HEK293T (cell line): ENCODE measurements around the gene SHC4.

Source experiments
- ARNT ChIP-seq: fragments of 450-650 bp; IDR thresholded peaks from 2 replicates; pipeline ENCODE4 v1.6.1; 2017; ENCODE audit warnings: mild to moderate bottlenecking
- BHLHE40 ChIP-seq: fragments of 450-650 bp; IDR thresholded peaks from 2 replicates; pipeline ENCODE4 v1.6.1; 2016; ENCODE audit warnings: mild to moderate bottlenecking, moderate library complexity, borderline replicate concordance
- ELF4 ChIP-seq: fragments of 450-650 bp; IDR thresholded peaks from 2 replicates; pipeline ENCODE4 v1.6.1; 2017; ENCODE audit warnings: antibody characterized with exemption
- FOXA1 ChIP-seq: fragments of 450-650 bp; IDR thresholded peaks from 2 replicates; pipeline ENCODE4 v1.6.1; 2016; ENCODE audit warnings: mild to moderate bottlenecking
- FOXK2 ChIP-seq: fragments of 450-650 bp; IDR thresholded peaks from 2 replicates; pipeline ENCODE4 v1.6.1; 2016; ENCODE audit warnings: mild to moderate bottlenecking
- FOXM1 ChIP-seq: fragments of 450-650 bp; IDR thresholded peaks from 2 replicates; pipeline ENCODE4 v1.6.1; 2017; ENCODE audit warnings: mild to moderate bottlenecking, borderline replicate concordance
- HDGF ChIP-seq: fragments of 450-650 bp; IDR thresholded peaks from 2 replicates; pipeline ENCODE4 v1.6.1; 2017; ENCODE audit warnings: antibody characterized with exemption, borderline replicate concordance
- LEF1 ChIP-seq: fragments of 450-650 bp; IDR thresholded peaks from 2 replicates; pipeline ENCODE4 v1.6.1; 2017; ENCODE audit warnings: mild to moderate bottlenecking, borderline replicate concordance
- NFRKB ChIP-seq: fragments of 450-650 bp; IDR thresholded peaks from 2 replicates; pipeline ENCODE4 v1.6.1; 2016; ENCODE audit warnings: mild to moderate bottlenecking, moderate library complexity
- SP1 ChIP-seq: fragments of 450-650 bp; IDR thresholded peaks from 2 replicates; pipeline ENCODE4 v1.6.1; 2017
- SUZ12 ChIP-seq: fragments of 450-650 bp; IDR thresholded peaks from 2 replicates; pipeline ENCODE4 v1.6.1; 2016; ENCODE audit warnings: mild to moderate bottlenecking
- TARDBP ChIP-seq: fragments of 450-650 bp; IDR thresholded peaks from 2 replicates; pipeline ENCODE4 v1.6.1; 2016
- ZNF384 ChIP-seq: fragments of 450-650 bp; IDR thresholded peaks from 2 replicates; pipeline ENCODE4 v1.6.1; 2016
- TF ChIP-seq, protein P1 (sequence below): fragments of 450-650 bp; IDR thresholded peaks from 2 replicates; pipeline ENCODE4 v1.6.1; 2016

DNA sequence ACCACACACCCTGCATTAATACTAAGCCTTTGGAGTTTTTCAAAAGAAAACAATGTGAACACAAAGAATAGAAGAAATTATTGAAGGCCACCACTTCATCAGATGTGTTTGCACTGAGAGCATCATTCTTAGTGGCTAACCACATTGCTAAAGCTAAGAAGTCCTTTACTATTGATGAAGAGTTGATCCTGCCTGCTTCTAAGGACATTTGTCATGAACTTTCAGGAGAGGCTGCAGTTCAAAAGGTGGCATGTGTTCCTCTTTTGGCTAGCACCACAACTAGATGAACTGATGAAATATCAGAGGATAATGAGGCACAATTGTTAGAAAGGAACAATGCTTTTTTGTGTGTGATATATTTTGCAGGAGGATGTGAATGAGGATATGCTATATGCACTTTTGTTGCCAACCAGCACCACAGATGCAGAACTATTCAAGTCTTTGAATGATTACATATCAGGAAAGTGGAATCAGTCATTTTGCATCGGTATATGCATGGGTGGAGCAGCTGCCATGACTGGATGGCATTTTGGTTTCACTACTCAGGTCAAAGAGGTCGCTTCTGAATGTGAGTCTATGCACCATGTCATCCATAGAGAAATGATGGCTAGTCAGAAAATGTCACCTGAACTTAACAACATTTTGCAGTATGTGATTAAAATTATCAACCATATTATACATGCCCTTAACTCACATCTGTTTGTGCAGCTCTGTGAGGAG, 88.3 kb downstream of the SHC4 start:
- TF ChIP-seq SUZ12 (no peak), SP1 (no peak), HDGF (no peak), FOXM1 (no peak), FOXK2 (no peak), ARNT (no peak), TARDBP (no peak), FOXA1 (no peak), BHLHE40 (no peak), ZNF384 (no peak), ELF4 (no peak), NFRKB (no peak), LEF1 (no peak)
- TF ChIP-seq, protein P1, sequence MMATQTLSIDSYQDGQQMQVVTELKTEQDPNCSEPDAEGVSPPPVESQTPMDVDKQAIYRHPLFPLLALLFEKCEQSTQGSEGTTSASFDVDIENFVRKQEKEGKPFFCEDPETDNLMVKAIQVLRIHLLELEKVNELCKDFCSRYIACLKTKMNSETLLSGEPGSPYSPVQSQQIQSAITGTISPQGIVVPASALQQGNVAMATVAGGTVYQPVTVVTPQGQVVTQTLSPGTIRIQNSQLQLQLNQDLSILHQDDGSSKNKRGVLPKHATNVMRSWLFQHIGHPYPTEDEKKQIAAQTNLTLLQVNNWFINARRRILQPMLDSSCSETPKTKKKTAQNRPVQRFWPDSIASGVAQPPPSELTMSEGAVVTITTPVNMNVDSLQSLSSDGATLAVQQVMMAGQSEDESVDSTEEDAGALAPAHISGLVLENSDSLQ, result no peak
